HG03342 (cell line): ENCODE measurements around the gene SLIT3.

ENCODE experiments used
- ATAC-seq: cut with Tn5 transposase; IDR thresholded peaks from one replicate; pipeline ENCODE4 v1.9.1; 2021; ENCODE audit warnings: mild to moderate bottlenecking, moderate library complexity; ENCODE audit not compliant: unreplicated experiment

Gene SLIT3

DNA sequence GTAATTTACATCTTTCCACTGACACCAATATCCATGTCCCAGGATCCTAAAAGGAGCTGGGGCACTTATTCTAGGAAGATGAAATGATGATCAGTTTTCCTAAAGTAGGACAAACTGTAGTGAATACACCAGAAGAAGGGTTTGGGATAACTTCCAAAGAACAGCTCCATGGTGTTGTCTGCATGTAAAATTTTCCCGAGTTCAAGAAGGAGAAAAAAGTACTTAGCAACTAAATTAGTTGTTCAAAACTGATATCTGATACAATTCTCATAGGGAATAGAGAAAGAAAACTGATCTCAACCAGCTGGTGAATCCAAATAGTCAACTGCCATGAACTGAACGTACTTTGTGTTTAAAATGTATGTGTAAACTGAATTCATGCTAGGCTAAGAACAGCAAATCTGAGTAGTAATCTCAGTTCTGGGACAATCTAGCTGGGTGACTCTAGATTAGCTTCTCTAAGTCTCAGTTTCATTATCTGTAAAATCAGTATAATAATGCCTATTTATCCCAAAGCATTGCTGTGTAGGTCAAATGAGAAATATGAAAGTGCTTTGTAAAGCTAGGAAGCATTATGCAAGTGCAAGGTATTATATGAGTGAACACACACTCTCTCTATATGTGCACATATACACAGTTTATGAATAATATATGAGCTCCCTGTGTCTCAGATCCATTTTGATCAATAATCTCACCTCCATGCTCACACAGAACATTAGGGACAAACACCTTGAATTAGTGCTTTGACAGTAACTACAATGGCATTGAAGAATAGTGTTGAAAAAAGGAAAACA is 357.7 kb downstream of the SLIT3 start:
- no peak for ATAC-seq

GRCh38 chr5:168941901-168942300 is 359.0 kb downstream of the SLIT3 start:
- peak; percentile 49 for ATAC-seq

GRCh38 chr5:168940712-168941111 is 360.2 kb downstream of the SLIT3 start:
- ATAC-seq = no peak

DNA sequence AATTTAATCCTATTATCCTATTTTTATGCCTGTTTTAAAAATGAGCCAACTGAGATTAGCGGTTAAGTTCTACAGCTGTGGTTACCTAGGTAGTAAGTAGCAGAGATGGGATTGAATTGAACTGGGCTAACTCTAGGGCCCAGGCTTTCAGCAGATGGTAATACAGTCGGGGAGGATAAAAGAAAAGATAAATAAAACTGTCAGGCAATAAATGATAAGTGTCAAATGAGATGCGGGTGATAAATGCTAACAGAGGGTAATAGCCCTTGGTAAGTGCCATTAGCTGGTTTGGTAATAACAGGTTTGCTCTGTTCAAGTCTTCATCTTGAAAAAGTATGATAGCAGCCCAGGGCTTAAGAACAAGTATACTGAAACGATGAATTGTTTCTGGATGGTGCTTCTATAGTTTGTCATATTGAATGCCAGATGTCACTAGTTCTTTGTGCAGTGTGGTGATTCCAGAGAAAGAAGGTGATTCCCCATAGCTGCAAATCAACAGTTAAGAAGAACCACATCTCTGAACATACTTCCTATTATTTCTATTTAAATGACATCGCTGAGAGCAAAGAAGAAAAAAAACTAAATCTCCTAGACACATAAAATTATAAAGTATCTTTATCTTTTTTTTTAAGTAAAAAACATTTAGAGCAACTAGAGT is 360.9 kb downstream of the SLIT3 start:
- no peak for ATAC-seq

- ATAC-seq = no peak
Measured at GRCh38 chr5:168939156-168939800, 361.7 kb downstream of the SLIT3 start.

DNA sequence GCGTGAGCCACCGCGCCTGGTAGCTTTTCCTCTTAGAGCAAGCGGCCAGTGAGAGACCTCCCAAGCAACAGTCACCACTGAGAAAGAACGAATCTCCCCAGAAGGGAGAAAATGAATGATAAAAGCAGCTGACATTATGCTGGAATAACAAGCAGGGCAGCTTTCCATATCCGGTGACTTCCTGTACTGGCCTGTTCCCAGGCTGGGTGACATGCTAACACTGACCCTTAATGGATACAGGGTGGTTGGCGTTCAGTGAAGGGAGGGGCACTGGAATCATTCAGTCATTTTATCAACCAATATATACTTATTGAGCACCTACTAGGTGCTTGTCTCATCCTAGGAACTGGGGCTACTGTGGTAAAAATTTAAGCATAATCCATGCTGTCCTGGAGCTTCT is 364.4 kb downstream of the SLIT3 start:
- ATAC-seq = no peak

GRCh38 chr5:168935183-168935582 is 365.8 kb downstream of the SLIT3 start:
- no peak for ATAC-seq

GRCh38 chr5:168934169-168934568 is 366.8 kb downstream of the SLIT3 start:
- ATAC-seq = no peak

DNA sequence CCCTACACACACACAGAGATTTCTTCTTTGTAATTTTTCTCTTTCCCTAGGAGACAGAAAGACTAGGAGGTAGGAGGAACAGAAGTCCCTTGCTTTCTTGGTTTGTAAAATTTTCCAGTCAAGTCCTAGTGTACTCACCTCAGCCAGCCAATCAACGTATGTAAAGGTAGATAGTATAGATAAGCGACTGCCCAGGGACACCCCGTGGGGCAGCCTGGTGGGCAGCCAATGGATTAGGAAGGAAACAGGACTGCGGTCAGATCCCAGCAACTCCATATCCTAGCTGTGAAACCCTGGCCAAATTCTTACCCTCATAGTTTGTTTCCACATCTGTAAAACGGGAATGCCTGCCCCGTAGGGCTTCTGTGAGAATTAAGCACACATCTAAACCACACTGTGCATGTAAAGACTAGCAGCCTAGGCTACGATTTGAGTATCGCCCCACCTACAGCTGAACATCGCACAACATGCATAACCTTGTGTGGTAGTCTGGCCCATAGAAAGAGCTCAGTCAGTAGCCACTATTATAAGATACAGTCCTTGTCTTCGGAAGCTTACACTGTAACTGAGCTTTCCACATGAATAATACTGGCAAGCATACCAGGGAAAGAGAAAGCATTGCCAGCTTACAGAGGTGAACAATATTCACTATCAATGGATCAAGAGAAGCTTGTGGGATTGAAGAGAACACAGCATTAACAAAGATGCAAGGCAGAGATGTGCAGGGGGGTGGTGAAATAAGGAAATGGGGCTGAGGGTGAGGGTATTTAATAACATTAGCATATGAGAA is 368.3 kb downstream of the SLIT3 start:
- no peak for ATAC-seq

DNA sequence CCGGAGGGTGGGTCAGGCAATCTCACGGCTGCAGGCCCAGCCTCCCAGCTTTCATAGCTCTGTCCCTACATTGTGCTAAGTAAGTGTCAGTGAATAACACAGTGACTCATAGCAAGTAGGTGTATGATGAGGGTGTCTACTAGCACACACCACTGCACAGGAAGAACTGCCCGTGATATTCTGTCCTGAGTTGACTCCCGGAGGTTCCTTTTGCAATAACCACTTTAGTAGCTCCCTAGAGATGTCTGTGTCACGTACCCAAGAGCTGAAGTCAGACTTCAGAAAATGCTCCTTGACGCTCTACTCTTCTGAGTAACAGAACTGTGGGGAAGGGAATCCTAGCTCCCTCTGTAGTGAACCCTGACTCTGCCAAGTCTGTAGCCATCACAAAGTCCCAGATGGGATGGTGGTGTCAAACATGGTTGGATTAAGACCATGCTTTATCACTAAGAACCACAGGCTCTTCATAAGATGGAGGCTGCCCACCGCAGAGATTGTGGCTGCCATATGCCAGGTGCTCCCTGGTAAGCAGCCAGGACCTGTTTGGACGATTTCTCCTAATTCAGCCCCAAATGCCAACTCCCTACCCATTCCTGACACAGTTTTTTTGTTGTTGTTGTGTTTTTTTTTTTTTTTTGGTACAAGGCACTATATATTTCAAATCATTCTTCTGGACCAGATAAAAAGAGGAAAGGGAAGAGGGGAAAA is 369.1 kb downstream of the SLIT3 start:
- peak; percentile 76 for ATAC-seq

DNA sequence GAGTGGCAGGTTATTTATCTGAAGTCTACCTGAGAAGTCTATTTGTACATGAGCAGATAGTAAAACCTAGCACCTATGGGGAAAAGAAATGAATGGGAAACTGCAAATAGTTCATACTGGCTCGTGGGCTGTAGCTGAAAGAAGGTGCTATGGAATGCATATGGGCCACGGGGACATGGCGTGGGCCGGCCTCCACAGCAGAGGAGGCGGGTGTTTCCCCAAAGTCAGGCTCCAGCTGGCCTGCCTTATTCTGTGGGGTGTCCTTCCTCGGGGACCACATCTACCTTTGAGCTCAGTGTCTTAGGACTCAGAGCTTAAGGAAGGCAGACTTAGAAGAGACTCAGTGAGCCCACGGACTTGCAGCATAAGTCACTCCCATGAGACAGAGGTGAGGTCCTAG is 371.3 kb downstream of the SLIT3 start:
- ATAC-seq = no peak

- no peak for ATAC-seq
Measured at GRCh38 chr5:168925160-168925559, 375.8 kb downstream of the SLIT3 start.

DNA sequence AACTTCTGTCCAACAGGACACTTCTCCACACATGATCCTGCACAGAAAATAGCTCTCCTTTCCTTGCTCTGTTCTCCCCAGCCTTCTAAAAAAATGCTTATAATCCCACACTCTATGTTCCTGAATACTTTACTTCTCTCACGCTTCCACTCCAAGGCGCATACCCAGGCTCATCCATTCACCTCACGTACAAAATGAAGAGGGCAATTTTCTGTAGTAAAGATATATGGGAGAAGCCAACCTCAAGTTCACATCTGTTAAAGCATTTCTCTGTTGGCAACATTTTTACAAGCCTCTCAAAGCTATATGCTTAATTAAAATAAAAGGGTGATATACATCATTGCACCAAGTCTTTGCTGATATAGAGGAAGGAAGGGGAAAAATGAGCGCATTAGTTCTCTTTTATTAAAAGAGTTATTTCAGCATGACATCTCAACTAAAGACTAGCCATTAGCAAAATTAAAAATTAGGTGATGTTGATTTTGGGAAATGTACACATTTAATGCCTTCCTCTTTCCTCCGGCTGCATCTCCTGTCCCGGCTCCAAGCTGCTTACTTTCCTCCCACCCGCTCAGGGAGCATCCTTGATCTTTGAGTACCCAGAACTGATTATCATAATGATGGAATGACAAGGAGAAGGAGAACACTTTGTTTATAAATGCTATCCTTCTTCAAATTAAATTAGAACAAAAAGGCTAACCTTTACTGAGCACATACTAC is 379.6 kb downstream of the SLIT3 start:
- no peak for ATAC-seq

GRCh38 chr5:168920019-168920810 is 380.7 kb downstream of the SLIT3 start:
- no peak for ATAC-seq

DNA sequence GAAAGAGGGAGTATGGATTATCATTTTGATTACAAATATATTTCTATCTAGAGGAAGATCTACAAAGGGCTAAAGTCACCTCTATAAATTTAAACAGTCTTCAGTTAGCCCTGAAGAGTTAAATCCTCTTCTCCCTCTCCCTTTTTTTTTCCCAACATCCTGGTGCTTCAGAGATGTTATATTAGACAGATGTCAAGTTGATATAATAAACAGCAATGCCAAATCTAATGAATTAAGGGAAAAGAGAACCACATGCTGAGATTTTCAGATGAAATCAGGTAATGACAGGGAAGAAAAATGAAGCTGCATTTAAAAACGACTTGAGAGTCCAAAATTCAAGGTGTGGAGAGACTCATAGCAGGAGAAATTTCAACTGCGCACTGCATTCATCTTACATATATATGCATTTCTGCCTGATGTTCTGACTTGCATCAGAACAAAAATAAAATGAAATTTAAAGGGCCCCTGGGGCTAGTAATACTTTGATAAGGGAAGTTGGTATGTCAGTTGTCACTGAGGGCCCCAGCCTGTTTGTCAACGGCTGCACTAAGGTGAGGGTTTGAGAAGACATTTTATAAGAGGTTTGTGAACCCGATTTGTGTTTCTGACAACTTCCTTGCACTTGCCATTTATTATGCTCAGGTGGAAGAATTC is 382.9 kb downstream of the SLIT3 start:
- no peak for ATAC-seq

- ATAC-seq = no peak
Measured at GRCh38 chr5:168916852-168917251, 384.1 kb downstream of the SLIT3 start.

- ATAC-seq = no peak
Measured at GRCh38 chr5:168916266-168916665, 384.7 kb downstream of the SLIT3 start.

GRCh38 chr5:168914491-168914890 is 386.4 kb downstream of the SLIT3 start:
- ATAC-seq = no peak

GRCh38 chr5:168910874-168911273 is 390.1 kb downstream of the SLIT3 start:
- ATAC-seq = no peak
